ENCODE measurements around the gene MED15.

Gene MED15

DNA sequence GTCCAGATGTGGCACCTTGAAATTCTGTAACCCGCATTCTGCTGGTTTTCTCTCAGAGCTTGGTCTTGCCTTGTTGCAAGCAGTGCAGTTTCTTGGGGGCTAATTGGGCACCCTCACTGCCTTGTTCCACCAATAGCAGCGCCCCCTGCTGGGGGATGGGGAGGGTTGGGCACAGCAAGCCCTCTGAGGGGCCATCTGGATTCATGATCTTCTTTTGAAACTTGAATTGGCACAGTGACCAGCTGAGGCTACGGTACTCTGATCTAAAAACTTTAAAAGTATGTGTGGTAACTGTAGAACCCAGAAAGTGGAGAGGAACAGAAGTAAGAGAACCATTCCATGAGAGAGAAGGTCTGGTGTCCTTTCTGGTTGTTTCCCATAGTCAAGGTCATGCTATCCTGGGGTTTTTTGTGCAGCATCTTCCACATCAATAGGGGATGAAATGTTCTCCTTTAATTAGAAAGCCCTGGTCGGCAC, 64.2 kb downstream of the MED15 start:
- no peak for DNase-seq (ENCODE audit: low read depth)

DNA sequence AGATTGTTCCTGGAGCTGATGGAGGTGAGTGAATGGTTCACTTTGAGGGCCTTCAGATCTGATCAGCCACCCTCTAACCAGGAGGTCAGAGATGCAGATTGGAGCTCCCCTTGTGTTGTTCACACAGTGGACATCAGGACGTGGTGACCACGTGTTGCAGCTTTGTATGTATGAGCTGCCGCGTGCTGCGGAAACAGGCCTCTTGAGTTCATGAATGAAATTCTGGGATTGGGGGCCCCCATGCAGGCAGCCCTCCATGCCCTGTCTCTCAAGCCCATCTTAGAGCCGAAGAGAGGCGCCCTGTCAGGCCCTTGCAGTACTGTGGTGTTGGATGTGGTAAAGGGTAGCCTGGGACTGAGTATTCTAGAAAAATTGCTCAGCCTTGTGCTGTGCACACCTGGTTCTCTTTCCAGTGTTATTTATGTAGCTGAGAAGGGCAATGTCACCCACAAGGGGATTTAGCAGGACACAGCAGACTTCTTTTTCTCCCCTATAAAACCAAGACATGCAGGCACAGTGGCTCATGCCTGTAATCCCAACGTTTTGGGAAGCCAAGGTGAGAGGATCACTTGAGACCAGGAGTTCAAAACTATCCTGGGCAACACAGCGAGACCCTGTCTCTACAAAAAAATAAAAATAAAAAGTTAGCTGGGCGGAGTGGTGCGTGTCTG, 64.9 kb downstream of the MED15 start:
- DNase-seq (ENCODE audit: low read depth) = no peak

DNA sequence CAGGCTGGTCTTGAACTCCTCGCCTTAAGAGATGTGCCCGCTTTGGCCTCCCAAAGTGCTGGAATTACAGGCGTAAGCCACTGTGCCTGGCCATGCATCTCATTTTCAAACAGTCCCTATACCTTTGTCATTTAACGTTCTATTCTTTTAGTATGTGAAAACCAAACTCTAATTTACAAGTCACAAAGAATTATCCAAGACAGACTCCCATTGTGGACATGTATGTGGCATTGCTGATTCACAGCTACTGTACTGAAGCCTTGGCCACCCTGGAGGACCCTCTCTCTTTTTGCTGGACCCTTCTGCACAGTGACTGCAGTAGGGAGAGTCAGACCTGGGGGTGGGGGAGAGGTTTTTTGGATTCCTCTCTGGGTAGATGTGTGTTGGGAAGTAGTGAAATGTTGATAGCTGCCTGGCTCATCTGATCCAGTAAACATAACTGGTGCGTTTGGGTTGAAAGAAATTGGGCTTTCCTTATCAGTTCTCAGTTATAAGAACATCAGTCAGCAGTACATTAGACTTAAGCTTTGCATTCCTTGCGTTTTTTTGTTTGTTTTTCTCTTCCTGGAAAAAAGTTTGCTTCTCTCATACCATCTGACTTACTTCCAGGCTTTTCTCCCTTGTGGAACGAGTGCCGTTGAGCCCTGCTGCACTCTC, 65.9 kb downstream of the MED15 start:
- DNase-seq (ENCODE audit: low read depth) = no peak

DNA sequence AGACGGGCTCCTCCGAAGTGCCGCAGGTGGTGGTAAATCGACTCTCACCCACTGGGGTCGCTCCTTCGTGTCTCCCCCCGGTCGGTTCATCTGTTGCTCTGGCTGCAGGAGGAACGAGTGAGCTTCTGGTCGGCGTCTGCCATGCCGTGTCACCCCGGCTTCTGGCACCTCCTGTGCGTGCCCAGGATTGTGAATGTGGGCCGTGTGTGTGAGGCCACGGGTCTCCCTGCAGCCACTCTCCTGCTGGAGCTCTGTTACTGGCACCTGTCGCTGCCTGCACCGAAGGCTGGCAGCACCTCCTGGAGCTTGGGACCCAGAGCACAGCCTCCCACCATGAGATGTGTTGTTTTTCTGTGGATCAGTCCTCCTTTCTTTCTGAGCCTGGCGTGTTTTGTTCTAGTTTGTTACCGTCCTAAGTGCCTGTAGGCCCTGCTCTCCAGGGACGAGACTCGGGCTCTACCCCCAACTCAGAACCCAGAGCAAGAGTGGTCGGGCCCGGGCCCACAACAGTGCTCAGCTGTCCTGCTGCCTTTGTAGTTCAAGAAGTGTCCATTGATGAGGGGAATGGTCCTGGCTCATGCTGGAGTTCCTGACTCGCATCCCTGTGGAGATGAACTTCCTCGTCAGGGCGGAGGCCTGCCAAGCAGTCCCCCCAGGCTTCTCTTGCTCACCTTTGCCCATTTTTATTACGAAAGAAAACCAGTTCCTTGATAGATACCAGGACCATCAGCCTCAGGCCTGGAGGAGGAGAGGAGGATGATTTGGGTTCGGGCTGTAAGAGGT, 66.6 kb downstream of the MED15 start:
- no peak for DNase-seq (ENCODE audit: low read depth)

DNA sequence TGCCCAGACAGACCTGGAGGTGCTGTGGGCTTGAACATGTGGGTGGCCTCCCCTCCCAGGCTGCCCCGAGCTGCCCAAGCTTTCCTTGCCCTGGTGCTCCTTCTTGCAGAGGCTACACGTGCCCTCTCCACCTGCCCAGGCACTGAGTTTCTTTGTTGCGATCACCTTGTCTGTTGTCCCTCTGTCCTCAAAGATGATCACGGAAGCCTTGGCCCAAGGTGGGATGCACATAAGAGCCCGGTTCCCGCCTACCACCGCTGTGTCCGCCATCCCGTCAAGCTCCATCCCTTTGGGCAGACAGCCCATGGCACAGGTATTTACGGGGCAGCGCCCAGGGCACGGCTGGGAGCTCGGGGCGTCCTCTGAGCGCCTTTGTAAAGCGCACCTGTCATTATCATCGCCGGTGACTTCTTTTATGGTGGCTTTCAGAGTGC, 67.5 kb downstream of the MED15 start:
- no peak for DNase-seq (ENCODE audit: low read depth)

DNA sequence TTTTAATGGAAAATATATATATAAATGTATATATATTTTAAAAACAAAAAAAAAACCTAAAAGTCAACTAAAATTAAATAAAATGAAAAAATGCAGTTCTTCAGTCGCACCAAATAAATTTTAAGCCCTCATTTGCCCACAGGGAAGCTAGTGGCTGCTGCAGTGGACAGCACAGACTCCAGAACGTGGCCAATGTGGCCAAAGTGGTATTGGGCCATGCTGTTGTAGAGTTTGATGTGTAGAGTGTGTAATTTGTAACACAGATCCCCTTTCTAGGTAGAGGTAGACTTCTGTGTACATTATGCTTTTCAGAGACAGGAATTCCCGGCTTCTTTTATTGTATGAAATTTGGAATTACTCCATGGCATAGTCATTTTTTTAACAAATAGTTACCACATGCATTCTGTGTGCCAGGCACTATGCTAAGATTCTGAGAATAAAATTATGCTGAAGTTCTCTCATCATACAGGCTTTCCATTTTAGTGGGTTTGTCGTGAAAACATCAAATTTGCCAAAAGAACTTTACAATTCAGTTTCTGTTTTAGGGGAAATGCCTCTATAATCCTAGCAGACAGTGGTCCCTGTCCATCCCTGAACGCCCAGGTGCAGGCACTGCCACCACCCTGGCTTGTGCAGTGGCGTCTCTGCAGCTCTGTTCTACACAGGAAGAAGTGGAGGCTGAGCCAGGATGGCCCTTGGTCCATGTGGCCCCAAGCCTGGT, 68.5 kb downstream of the MED15 start:
- DNase-seq (ENCODE audit: low read depth) = no peak

DNA sequence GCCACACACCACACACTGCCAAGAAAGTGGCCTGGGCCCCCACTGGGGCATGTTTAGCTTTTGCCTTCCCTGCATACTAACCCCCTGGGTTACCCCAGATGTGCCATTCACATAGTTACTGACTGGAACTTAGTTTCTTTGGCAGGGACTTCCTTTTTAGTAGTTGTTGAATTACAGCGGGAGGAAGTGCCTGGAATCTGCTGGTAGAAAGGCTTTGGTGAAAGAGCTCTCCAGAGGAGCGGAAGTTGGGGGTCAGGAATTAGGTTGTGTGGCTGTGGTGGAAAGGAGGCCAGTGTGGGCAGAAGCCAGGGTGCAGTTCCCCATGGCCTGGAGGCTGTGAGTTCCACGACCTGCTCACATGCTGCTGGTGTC, 69.0 kb downstream of the MED15 start:
- DNase-seq (ENCODE audit: low read depth) = no peak

DNA sequence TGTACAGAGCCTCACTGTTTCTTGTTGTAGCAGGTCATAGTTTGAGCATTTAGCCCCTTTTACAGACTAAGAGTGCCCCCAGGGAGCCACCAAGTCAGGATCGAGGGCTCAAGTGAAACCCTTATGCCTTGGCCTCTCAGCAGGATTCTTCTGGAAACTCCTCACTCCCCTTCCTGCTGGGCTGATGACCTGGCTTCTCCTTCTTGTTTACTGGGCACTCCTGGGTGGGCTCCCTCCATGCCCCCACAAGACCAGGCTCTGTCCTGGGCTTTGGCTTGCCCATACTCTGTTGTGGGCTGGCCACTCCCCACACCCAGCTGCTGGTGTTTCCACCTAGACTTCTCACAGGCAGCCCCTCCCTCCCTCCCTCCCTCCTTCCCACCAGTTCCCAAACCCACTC, 69.6 kb downstream of the MED15 start:
- DNase-seq (ENCODE audit: low read depth) = no peak

DNA sequence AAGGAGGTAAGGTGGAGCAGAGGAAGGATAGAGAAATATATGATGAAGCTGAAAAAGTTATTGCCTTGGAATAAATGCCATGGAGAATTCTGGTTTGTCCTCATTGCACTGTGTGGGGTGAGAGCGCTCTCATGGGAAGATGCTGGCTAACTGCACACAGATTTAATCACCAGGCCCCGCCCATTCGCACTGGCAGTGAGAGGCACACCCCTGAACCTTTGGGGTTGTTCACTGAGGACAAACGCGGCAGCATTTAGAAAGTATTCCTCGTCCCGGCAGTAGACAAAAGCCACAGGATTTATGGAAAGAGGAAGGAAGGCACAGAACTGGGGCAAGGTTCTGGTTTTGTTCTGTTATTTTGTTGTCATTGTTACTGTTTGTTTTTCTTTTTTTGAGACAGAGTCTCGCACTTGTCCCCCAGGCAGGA, 70.2 kb downstream of the MED15 start:
- DNase-seq (ENCODE audit: low read depth) = no peak

DNA sequence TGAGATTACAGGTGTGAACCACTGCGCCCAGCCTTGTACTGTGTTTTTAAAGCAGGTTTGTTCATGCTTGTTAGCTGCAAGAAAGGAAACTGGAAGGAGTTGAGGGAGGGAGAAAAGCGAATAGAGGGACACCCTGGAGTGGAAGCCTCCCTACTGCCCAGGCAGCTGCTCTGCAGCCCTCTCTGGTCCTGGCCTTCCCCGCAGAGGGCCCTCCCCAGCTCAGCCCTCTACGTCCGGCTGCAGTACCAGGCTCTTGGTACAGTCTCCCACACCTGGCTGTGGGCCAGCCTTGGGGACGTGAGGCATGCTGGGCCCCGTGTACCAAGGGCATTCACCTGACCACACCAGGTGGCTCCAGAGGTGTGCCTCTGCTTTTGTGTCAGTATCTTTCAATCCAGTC, 70.8 kb downstream of the MED15 start:
- no peak for DNase-seq (ENCODE audit: low read depth)

DNA sequence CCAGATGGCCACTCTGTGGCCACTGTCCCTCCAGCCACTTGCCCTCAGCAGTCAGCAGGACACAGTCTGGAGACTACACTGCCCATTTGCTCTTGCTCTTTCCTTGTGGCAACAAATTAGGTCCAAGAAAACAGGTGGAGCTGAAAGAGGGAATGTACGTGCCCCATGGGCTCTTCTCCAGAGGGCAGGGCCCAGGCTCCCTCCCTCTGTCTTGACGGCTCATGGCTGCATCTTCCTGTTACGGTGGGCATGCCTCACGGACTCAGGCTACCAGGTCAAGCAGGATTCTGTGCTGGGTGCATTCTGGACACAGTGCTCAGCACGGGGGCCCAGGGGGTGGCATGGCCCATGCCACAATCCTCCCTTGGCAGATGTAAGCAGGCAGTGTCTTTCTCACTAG, 71.3 kb downstream of the MED15 start:
- no peak for DNase-seq (ENCODE audit: low read depth)

DNA sequence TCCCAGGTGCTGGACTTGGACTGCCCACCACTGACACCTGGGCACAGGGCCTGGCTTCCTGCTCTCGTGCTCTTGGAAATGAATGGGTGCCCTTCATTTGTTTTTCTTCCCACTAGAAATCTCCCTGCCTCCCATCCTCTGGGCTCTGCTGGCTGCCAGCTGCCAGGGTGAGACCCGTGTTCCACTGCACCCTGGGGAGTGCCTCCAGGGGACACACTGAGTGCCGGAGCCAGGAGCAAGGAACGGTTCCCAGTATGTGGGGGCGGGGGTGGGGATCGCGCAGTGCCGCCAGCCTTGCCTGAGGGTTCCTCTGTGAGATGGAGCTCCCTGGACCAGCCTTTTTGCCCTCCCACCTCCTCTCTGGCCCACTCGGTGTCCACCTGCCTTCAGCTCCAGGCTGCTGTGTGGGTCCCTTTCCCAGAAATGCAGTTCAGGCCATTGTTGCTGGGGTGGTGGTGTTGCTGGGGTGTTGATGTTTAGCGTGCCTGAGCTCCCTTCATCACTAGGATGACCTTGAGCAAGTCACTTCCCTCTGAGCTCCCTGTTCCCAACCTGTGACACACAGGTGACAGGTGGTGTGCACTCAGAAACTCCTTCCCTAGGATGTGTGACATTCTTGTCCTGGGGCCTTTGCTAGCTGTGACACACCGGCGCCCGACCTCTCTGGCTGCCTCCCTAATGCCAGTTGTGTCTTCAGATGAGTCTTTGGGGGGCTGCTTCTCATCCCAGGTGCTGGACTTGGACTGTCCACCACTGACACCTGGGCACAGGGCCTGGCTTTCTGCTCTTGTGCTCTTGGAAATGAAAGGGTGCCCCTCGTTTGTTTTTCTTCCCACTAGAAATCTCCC, 72.1 kb downstream of the MED15 start:
- DNase-seq (ENCODE audit: low read depth) = no peak

DNA sequence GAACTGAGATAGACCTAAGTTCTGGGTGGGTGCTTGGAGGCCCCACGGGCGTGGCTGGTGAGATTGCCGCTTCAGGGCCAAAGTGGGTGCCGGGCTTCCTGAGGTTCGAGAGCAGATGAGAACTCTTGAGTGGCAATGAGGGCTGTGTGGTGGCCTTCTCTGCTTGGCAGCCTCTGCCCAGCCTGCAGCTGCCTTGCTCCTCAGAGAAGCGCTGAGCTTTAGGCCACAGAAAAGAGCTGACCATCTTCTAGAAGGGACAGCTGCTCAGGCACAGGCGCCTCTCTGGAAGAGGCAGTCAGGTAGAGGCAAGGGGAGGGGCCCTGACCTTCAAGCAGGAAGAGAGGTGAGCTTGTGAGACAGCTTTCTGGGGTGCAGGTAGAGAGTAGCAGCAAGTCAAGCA, 72.8 kb downstream of the MED15 start:
- DNase-seq (ENCODE audit: low read depth) = no peak

DNA sequence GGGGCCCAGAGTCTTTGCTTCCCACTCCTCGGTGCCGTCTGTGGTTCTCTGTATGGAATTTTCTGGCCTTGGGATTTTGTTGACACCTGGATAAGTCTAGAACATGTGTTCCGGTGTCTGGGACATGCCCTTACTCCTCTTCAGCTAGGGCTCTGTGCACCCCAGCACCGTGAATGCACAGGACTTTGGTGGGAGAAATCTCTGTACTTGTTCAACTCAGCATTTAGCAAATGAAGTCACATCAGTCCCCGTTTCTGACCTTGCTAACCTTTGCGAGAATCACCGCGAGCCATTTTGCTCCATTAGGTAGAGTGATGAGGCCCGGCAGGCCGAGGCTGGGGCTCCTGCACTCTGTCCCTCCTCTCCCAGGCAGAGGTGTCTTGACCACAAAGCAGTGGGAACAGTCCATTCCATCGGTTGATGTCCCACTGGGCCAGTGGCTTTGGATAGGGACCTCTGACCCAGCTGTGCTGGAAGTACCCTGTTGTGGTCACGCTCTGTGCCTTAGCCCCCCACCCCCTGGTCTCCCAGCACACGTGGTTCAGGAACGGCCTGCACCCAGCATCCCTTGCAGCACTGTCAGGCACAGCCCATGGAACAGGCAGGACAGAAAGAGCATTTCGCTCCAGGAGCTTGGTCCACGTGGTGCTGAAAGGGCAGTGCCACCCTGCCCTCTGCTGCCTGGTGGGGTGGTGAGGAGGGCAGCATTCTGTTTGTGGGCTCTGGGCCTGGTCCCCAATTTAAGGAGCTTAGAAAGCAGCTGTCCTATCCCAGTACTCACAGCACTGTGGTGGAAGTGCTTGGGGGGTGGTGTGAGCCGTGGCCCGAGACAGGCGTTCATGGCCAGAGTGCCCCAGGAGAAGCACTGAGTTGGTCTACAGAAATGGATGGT, 73.4 kb downstream of the MED15 start:
- DNase-seq (ENCODE audit: low read depth) = no peak

DNA sequence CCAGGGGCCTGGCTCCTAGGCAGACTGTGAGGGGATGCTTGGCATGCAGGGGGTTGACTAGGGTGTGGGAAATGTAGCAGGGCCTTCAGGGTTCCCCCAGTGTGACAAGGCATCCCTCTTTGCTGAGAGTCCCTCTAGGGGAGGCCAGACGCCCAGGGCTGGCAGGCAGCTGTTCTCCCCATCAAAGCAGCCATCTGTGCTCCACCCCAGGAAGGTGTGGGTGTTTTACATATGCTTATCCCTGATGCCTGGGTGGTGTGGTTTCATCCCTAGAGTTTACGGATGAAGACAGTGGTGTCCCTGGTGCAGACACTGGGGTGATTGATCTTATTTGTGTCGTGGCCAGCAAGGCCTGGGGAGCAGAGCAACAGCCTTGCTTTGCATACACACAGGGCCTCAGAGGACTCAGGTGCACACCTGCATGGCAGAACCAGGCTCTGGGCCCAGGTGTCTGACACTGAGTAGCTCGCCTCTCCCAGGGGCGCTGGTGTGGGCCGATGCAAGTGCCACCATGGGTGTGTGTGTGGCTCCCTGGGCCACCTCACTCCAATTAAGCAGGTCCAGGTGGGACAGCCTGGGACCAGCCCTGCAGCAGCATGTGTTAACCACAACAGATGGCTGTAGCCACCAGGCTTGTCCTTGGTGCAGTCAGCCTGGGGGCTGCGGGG, 74.2 kb downstream of the MED15 start:
- no peak for DNase-seq (ENCODE audit: low read depth)

DNA sequence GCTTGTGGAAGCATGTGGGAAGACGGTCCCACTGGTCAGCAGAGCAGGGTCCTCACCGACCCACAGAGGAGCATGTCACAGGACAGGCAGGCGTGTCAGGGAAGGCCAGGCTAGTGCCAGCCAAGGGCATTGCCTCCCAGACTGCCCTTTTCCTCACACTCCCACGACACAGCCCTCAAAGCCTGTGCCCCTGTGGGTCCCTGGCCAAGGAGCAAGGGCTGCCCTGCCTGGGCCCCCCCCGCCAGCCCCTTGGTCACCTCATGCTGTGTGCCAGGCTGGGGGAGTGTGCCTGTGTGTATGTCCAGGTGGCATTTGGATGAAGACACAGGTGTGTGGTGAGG, 74.7 kb downstream of the MED15 start:
- DNase-seq (ENCODE audit: low read depth) = no peak

DNA sequence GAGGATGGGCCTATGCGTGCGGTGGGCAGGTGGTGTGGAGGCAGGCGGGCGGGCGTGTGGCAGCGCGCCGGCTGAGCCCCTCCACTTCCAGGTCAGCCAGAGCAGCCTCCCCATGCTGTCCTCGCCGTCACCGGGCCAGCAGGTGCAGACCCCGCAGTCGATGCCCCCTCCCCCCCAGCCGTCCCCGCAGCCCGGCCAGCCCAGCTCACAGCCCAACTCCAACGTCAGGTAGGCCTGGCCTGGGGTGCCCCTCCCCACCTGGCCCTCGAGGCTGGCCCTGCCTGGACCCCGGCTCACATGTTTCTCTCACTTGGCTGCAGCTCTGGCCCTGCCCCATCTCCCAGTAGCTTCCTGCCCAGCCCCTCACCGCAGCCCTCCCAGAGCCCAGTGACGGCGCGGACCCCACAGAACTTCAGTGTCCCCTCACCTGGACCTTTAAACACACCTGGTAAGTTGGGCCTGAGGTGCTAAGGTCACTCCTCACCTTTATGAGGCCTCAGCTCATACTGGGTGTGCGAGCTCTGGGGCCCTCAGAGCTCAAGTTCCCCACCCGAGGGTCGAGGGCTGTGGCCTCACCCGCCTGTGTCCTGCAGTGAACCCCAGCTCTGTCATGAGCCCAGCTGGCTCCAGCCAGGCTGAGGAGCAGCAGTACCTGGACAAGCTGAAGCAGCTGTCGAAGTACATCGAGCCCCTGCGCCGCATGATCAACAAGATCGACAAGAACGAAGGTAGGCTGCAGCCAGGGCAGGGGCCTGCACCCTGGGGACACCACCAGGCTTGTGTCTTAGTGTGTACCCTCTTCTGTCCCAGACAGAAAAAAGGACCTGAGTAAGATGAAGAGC, 75.3 kb downstream of the MED15 start:
- DNase-seq (ENCODE audit: low read depth) = no peak

DNA sequence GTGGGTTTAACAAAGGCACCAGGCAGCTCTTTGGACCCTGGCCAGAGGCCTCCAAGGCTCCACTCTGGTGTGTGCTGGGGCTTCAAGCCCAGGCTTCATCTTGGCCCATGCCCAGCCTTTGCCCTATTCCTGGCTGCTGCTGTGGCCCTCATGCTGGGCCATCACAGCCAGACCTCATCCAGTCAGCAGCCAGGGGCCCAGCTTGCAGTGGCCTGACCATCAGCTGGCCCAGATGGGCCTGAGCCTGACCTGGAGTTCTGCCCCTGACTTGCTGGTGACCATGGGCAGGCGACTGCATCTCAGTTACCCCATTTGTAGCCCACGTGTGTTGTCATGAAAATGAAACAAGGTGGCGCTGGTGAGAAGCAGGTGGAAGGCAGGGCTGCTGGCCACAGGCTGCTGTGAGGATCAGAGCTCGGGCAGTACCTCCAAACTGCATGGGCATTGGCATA, 76.1 kb downstream of the MED15 start:
- no peak for DNase-seq (ENCODE audit: low read depth)
